ENCODE data around the gene OPN3.

DNA sequence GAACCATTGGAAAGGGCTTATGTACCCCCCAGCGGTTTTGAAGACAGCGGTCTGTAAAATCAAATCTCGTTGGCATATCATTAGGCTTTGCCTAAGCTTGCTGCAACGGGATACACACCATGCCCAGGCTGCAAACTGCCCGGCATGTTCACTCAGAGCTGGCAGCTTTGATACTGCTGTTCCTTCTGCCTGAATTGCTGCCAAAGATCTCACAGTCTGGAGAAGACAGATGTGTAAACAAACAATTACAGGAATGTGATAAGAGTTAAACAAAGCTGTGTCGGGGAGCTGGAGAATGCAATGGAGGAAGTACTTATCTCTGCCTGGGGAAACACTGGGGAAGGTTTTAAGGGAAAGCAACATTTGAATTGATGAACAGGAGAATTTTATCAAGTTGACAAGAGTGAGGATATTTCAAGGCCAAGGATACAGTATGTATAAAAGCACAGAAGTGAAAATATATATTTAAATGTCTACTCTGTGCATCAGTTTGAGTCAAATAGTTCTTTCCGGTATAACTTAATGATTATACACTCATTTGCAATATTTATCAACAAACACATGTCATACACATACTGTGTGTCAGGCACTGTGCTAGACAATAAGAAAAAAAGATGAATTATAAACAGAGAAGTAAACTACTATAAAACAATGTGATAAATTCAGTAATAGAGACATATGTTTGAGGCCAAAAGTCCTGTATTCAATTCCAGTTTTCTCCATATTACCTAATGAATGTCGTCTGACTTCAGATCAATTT is 29.9 kb downstream of the OPN3 start:
- TF ChIP-seq EP300 (IDR thresholded peaks at IDR 0.05; ENCODE audit: borderline replicate concordance) (no peak), RAD21 (IDR thresholded peaks at IDR 0.05; ENCODE audit: low read depth) (no peak)
